Gastroesophageal sphincter (tissue), 4 donors: Measurements from ENCODE around the gene PARD3. TPM values are rescaled to one million over a fixed set of nuclear protein-coding genes. Genes with fewer than 3 reads are reported as not detected.

Experiments used
- ATAC-seq: fragments of 150-250 bp; one replicate; pipeline ENCODE4 v1.9.1; 2016; ENCODE audit warnings: mild to moderate bottlenecking, moderate library complexity
- H3K27ac ChIP-seq, 4 donors: fragments of 200-600 bp; sonication (generic) in 3 of 4; 1 replicate in 3 of 4; 2 replicates in 1 of 4; pipeline ENCODE4 v1.5.1; 2016 to 2019
- H3K27me3 ChIP-seq: fragments of 200-600 bp; sonication (generic); one replicate; pipeline ENCODE4 v1.5.1; 2019
- H3K36me3 ChIP-seq, 2 donors: fragments of 200-600 bp; sonication (generic); one replicate each; pipeline ENCODE4 v1.5.1; 2019; ENCODE audit warnings: control low read depth in 1 of 2
- H3K4me1 ChIP-seq, 3 donors: fragments of 200-600 bp; sonication (generic); 1 replicate in 2 of 3; 2 replicates in 1 of 3; pipeline ENCODE4 v1.5.1; 2016 to 2019; ENCODE audit warnings: control low read depth in 2 of 3
- H3K4me3 ChIP-seq, 2 donors: fragments of 200-600 bp; sonication (generic); one replicate each; pipeline ENCODE4 v1.5.1; 2019; ENCODE audit warnings: mild to moderate bottlenecking in 1 of 2, moderate library complexity in 1 of 2
- H3K9me3 ChIP-seq, 3 donors: fragments of 200-600 bp; sonication (generic); one replicate each; pipeline ENCODE4 v1.5.1; 2017 to 2019; ENCODE audit warnings: control low read depth in 2 of 3
- CTCF ChIP-seq, 4 experiments: fragments of 200-600 bp in 2 of 4; fragments of 450-650 bp in 2 of 4; sonication (generic) in 1 of 4; IDR thresholded peaks; one replicate each; pipeline ENCODE4 v1.5.1; 2017 to 2019; ENCODE audit warnings: antibody characterized with exemption in 4 of 4, mild to moderate bottlenecking in 2 of 4, moderate library complexity in 2 of 4
- EP300 ChIP-seq: sonication (generic); formaldehyde crosslinking; IDR thresholded peaks from one replicate; pipeline ENCODE4 v1.6.1; 2017; ENCODE audit warnings: antibody characterized with exemption, mild to moderate bottlenecking
- POLR2A ChIP-seq, 2 donors: fragments of 450-650 bp; IDR thresholded peaks; one replicate each; pipeline ENCODE4 v1.6.1; 2017; ENCODE audit warnings: antibody characterized with exemption in 2 of 2, mild to moderate bottlenecking in 2 of 2, moderate library complexity in 1 of 2
- POLR2AphosphoS5 ChIP-seq: sonication (generic); formaldehyde crosslinking; IDR thresholded peaks from one replicate; pipeline ENCODE4 v1.6.1; 2017; ENCODE audit warnings: antibody characterized with exemption
- WGBS, 2 donors: methylation state at CpG; one replicate each; pipeline ENCODE4 v1.1.5; 2018; ENCODE audit warnings: low coverage in 1 of 2; 5-methylcytosine and 5-hydroxymethylcytosine counted together
- total RNA-seq, 4 donors: library from RNA; depleted of rRNA; stranded (reverse); fragments of >200 nt; gene quantifications; one replicate each; pipeline ENCODE4 v1.1.0, GENCODE V29; 2016

PARD3 gene
- total RNA-seq, 4 donors from 2014 or later, result 101 to 127 (median 115) TPM

DNA sequence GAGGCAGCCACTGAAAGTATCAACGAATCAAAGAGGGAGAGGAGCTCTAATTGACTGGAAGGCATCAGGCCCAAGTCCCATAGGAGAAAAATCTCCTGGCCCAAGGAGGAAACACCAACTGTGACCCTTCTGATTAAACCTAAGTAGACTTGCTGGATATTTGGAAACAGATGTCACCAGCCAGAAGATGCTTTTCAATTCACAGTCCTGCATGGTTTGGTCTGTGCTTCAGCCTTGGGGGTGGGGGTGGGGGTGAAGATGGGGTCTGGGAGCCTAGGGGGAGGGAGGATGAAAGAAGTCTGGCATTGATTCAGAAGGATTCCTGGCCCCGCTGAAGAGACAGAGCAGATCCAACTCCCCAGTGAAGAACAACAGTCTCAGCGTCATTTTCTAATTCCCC, 623.7 kb downstream of the PARD3 start:
- Histone ChIP-seq H3K27me3 (no peaks in the 10 kb centered on the region), H3K9me3 (no peaks in the 10 kb centered on the region), H3K4me3 (no peak overlapping the region), H3K27ac (no peak overlapping the region), H3K36me3 (no peaks in the 10 kb centered on the region), H3K4me1 (peaks cover 0 to 16% (median 0%) of the 10 kb centered on the region in 3 donors)
- WGBS, 2 donors, result 67 to 85% methylated on average over 1 to 2 of the region's 3 CpGs
- no peak for ATAC-seq
- TF ChIP-seq POLR2AphosphoS5, result no peak
- no peak for TF ChIP-seq POLR2A (IDR thresholded peaks at IDR 0.05)
- TF ChIP-seq EP300, result no peak

DNA sequence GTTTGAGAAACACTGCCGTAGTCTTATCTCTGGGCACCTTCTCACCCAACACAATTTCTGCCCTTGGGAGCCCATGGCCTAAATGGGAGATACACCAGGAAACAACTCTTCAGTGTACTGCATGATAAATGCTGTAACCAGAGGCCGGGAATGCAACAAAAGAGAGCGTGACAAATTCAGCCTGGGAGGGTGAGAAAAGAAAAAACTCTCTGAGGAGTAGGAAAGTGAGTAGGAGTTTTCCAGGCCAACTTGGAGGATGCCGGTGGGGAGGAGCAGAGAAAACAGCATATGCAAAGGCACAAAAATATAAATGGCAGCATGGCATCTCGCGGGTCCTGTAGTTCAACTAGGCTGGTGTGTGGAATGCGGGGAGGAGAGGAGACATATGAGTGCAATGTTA, 624.5 kb downstream of the PARD3 start:
- TF ChIP-seq CTCF (IDR thresholded peaks at IDR 0.05) (no peak), POLR2A (IDR thresholded peaks at IDR 0.05) (no peak), POLR2AphosphoS5 (no peak), EP300 (no peak)
- peaks cover 0 to 19% (median 0%) of the 10 kb centered on the region in 3 donors for H3K4me1 ChIP-seq
- no peak for ATAC-seq

DNA sequence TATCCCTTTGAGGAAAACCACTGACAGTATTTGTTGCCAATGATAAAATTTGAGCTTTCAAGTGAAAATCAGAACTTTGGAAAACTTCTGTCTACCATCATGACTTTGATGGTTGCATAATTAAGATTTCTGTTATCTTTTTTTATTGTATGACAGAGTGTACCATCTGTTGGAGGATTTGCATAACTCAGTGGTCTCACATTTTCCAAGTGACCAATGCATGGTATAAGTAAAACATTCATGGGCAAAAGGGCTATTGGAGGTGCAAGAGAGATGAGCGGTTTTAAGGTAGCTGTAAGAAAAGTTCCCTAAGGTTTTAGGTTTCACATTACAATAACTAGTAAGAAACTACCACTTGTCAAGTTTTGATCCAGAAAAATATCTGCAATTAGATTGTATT, 625.3 kb downstream of the PARD3 start:
- no peak for ATAC-seq
- 93 to 100% methylated on average over 1 of the region's 1 CpG for WGBS, 2 donors
- H3K36me3 ChIP-seq, result no peaks in the 10 kb centered on the region

More for the DNA sequence above, 624.5 kb downstream of the PARD3 start:
- H3K36me3 ChIP-seq, result no peaks in the 10 kb centered on the region
- H3K9me3 ChIP-seq, result no peaks in the 10 kb centered on the region
- no peak overlapping the region for H3K4me3 ChIP-seq
- no peaks in the 10 kb centered on the region for H3K27me3 ChIP-seq
- no peak overlapping the region for H3K27ac ChIP-seq
- WGBS, 2 donors, result 81 to 93% methylated on average over 6 to 7 of the region's 7 CpGs

DNA sequence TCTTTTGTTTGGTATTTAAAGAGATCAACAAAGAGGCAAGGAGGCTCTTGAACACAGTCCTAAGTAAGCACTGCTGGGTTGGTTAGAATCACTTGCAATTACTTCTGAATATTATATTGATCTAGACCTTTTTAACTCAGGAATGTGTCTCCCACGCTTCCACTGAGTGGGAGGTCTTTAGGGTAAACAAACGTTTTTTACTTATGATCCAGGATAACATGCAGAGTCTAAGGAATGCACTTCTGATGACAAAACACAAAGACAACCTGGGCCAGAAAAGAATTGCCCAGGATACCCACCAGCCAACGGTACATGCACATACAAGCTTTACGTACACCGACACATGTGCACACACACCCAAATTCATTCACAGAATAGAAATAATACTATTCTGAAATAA, 626.9 kb downstream of the PARD3 start:
- Histone ChIP-seq H3K9me3 (no peaks in the 10 kb centered on the region), H3K4me3 (no peak overlapping the region), H3K4me1 (peaks cover 0 to 24% (median 0%) of the 10 kb centered on the region in 3 donors), H3K36me3 (no peaks in the 10 kb centered on the region), H3K27ac (no peak overlapping the region), H3K27me3 (no peaks in the 10 kb centered on the region)
- no peak for ATAC-seq
- WGBS, 2 donors, result 81 to 88% methylated on average over 5 of the region's 5 CpGs
- no peak for TF ChIP-seq EP300
- no peak for TF ChIP-seq POLR2AphosphoS5
- TF ChIP-seq CTCF (IDR thresholded peaks at IDR 0.05), result no peak
- TF ChIP-seq POLR2A (IDR thresholded peaks at IDR 0.05), result no peak

More for the DNA sequence above, 625.3 kb downstream of the PARD3 start:
- no peak for TF ChIP-seq CTCF (IDR thresholded peaks at IDR 0.05)
- no peak for TF ChIP-seq EP300
- no peaks in the 10 kb centered on the region for H3K9me3 ChIP-seq
- peaks cover 0 to 21% (median 0%) of the 10 kb centered on the region in 3 donors for H3K4me1 ChIP-seq
- H3K27ac ChIP-seq, result no peak overlapping the region
- H3K4me3 ChIP-seq, result no peak overlapping the region
- no peaks in the 10 kb centered on the region for H3K27me3 ChIP-seq

- WGBS, 2 donors, result 56 to 78% methylated on average over 1 of the region's 1 CpG
- peaks cover 0 to 28% (median 0%) of the 10 kb centered on the region in 3 donors for H3K4me1 ChIP-seq
- H3K9me3 ChIP-seq, result no peaks in the 10 kb centered on the region
- no peak overlapping the region for H3K27ac ChIP-seq
- H3K4me3 ChIP-seq, result no peak overlapping the region
- H3K36me3 ChIP-seq, result no peaks in the 10 kb centered on the region
- no peak for ATAC-seq
- no peaks in the 10 kb centered on the region for H3K27me3 ChIP-seq
- no peak for TF ChIP-seq POLR2AphosphoS5
Measured at GRCh38 chr10:34187201-34187600, 627.9 kb downstream of the PARD3 start.

GRCh38 chr10:34186745-34187144, 628.4 kb downstream of the PARD3 start:
- H3K4me3 ChIP-seq, result no peak overlapping the region
- no peak for ATAC-seq
- peaks cover 0 to 32% (median 0%) of the 10 kb centered on the region in 3 donors for H3K4me1 ChIP-seq
- no peaks in the 10 kb centered on the region for H3K9me3 ChIP-seq
- H3K27ac ChIP-seq, result no peak overlapping the region
- no peaks in the 10 kb centered on the region for H3K27me3 ChIP-seq
- WGBS, 2 donors, result 80 to 100% methylated on average over 2 of the region's 3 CpGs
- no peaks in the 10 kb centered on the region for H3K36me3 ChIP-seq
- TF ChIP-seq CTCF (IDR thresholded peaks at IDR 0.05), result no peak
- TF ChIP-seq POLR2A (IDR thresholded peaks at IDR 0.05), result no peak
- TF ChIP-seq EP300, result no peak
- no peak for TF ChIP-seq POLR2AphosphoS5
